Upper lobe of left lung (tissue), 6 donors: ENCODE data around the gene EIPR1. TPM values are rescaled to one million over a fixed set of nuclear protein-coding genes. Genes with fewer than 3 reads are reported as not detected.

Experiments
- ATAC-seq, 2 donors: fragments of 200-7000 bp; cut with Tn5 transposase; one replicate each; pipeline ENCODE4 v1.9.1; 2022; ENCODE audit warnings: mild to moderate bottlenecking in 2 of 2, moderate library complexity in 2 of 2; ENCODE audit not compliant: low FRiP score in 2 of 2
- DNase-seq, 2 donors: peaks; one replicate each; pipeline ENCODE4 v3.0.0-alpha.2; 2019 to 2020
- H3K27ac ChIP-seq, 4 donors: fragments of 200-600 bp; sonication (generic); one replicate each; pipeline ENCODE4 v1.5.1; 2016 to 2019
- H3K27me3 ChIP-seq, 4 donors: fragments of 200-600 bp; sonication (generic); one replicate each; pipeline ENCODE4 v1.5.1; 2017 to 2019
- H3K36me3 ChIP-seq, 4 donors: fragments of 200-600 bp; sonication (generic); one replicate each; pipeline ENCODE4 v1.5.1; 2016 to 2019
- H3K4me1 ChIP-seq, 4 donors: fragments of 200-600 bp; sonication (generic); one replicate each; pipeline ENCODE4 v1.5.1; 2018 to 2019
- H3K4me3 ChIP-seq, 4 donors: fragments of 200-600 bp; sonication (generic); one replicate each; pipeline ENCODE4 v1.5.1; 2017 to 2019; ENCODE audit warnings: mild to moderate bottlenecking in 2 of 4, moderate library complexity in 1 of 4
- H3K9me3 ChIP-seq, 4 donors: fragments of 200-600 bp; sonication (generic); one replicate each; pipeline ENCODE4 v1.5.1; 2018 to 2019
- EP300 ChIP-seq, 4 donors: sonication (generic); formaldehyde crosslinking; IDR thresholded peaks; one replicate each; pipeline ENCODE4 v1.5.1; 2017; ENCODE audit warnings: antibody characterized with exemption in 4 of 4, control low read depth in 2 of 4
- POLR2A ChIP-seq, 4 donors: fragments of 450-650 bp; IDR thresholded peaks; one replicate each; pipeline ENCODE4 v1.5.1; 2016 to 2017; ENCODE audit warnings: antibody characterized with exemption in 4 of 4, mild to moderate bottlenecking in 2 of 4
- POLR2AphosphoS5 ChIP-seq, 2 donors: sonication (generic); formaldehyde crosslinking; IDR thresholded peaks; one replicate each; pipeline ENCODE4 v1.5.1; 2017; ENCODE audit warnings: antibody characterized with exemption in 2 of 2
- WGBS, 2 donors: methylation state at CpG; one replicate each; pipeline ENCODE4 v1.1.5; 2017 to 2018; 5-methylcytosine and 5-hydroxymethylcytosine counted together
- total RNA-seq, 6 donors: library from RNA; depleted of rRNA in 4 of 6; stranded (reverse); fragments of >200 nt in 4 of 6; gene quantifications; one replicate each; pipeline versions ENCODE4 v1.1.0 to v1.2.1, GENCODE V29; 2016 to 2021
- TF ChIP-seq, protein P1 (sequence below), 6 experiments: fragments of 450-650 bp in 4 of 6; fragments of 200-600 bp in 2 of 6; sonication (generic) in 2 of 6; IDR thresholded peaks; one replicate each; pipeline ENCODE4 v1.5.1; 2016 to 2019; ENCODE audit warnings: antibody characterized with exemption in 6 of 6
- donor health status: DM: no; HTN: no; CAD: no; lungs with moderate emphysema.
- donor health status: DM: no; HTN: yes; CAD: no; lungs with severe emphysema.

EIPR1 gene
- total RNA-seq, 6 donors from 2014 or later: 17.6 to 39.8 (median 23.6) TPM

DNA sequence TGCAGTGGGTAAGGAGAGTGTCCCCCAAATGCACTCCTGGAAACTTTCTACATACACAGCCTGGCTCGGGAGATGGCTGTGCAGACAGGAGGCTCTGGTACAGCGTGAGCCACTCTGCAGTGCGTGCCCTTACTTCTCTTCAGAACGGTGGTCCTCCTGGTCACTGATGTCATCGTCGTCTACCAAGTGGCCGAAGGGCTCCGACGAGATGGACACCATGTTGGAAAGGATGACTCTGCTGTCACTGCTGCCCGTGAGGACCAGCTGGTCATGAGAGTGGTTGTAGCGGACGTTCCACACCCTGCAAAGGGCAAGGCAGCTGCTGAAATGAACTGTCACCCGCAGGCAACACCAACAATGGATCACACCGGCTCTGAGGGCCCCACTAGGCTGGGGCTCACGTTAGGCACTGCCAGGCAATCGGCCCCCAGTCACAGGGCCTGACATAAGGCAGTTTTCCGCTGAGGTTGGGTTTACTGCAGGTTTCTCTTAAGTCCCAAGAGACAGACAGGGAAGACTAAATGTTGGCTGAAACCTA lies 185.3 kb downstream of the EIPR1 start:
- WGBS, 2 donors: 97 to 100% methylated on average over 11 to 17 of the region's 17 CpGs
- peaks cover 3 to 52% (median 16%) of the 10 kb centered on the region in 4 donors for H3K36me3 ChIP-seq
- no peak for ATAC-seq

DNA sequence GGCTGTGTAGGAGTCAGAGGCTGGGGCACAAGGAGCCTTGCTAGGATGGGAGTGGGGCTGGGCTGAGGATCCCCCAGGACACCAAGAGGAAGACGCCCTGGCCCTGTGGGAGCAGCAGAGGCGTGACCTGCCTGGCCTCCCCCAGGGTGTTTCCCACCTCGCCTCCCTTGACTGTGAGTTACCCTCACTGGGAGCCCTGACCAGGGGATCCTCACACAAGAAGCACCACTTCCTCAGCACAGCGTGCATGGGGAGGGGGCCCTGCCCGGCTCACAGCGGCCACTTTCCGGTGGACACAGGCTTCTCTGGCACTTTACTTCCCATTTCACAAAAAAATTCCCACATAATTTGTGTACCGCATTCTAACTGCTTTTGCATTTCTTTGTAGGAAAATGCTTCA lies 187.7 kb downstream of the EIPR1 start:
- no peaks in the 10 kb centered on the region for H3K4me1 ChIP-seq
- H3K4me3 ChIP-seq: no peak overlapping the region
- no peaks in the 10 kb centered on the region for H3K9me3 ChIP-seq
- H3K27me3 ChIP-seq: no peaks in the 10 kb centered on the region
- peaks cover 3 to 45% (median 13%) of the 10 kb centered on the region in 4 donors for H3K36me3 ChIP-seq
- DNase-seq: no peak
- ATAC-seq: no peak
- WGBS, 2 donors: 94 to 96% methylated on average over 7 to 8 of the region's 8 CpGs
- TF ChIP-seq EP300 (IDR thresholded peaks at IDR 0.05): no peak
- TF ChIP-seq, protein P1, sequence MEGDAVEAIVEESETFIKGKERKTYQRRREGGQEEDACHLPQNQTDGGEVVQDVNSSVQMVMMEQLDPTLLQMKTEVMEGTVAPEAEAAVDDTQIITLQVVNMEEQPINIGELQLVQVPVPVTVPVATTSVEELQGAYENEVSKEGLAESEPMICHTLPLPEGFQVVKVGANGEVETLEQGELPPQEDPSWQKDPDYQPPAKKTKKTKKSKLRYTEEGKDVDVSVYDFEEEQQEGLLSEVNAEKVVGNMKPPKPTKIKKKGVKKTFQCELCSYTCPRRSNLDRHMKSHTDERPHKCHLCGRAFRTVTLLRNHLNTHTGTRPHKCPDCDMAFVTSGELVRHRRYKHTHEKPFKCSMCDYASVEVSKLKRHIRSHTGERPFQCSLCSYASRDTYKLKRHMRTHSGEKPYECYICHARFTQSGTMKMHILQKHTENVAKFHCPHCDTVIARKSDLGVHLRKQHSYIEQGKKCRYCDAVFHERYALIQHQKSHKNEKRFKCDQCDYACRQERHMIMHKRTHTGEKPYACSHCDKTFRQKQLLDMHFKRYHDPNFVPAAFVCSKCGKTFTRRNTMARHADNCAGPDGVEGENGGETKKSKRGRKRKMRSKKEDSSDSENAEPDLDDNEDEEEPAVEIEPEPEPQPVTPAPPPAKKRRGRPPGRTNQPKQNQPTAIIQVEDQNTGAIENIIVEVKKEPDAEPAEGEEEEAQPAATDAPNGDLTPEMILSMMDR (IDR thresholded peaks at IDR 0.05): no peak
- no peak for TF ChIP-seq POLR2AphosphoS5 (IDR thresholded peaks at IDR 0.05)
- TF ChIP-seq POLR2A (IDR thresholded peaks at IDR 0.05): no peak
- H3K27ac ChIP-seq: no peak overlapping the region

More for the DNA sequence above, 185.3 kb downstream of the EIPR1 start:
- no peaks in the 10 kb centered on the region for H3K27me3 ChIP-seq
- DNase-seq: no peak
- no peaks in the 10 kb centered on the region for H3K9me3 ChIP-seq
- peaks cover 0 to 3% (median 3%) of the 10 kb centered on the region in 4 donors for H3K4me1 ChIP-seq
- H3K27ac ChIP-seq: no peak overlapping the region
- no peak overlapping the region for H3K4me3 ChIP-seq
- TF ChIP-seq POLR2A (IDR thresholded peaks at IDR 0.05) (no peak), EP300 (IDR thresholded peaks at IDR 0.05) (no peak), POLR2AphosphoS5 (IDR thresholded peaks at IDR 0.05) (no peak)
- TF ChIP-seq, protein P1 (IDR thresholded peaks at IDR 0.05): no peak

DNA sequence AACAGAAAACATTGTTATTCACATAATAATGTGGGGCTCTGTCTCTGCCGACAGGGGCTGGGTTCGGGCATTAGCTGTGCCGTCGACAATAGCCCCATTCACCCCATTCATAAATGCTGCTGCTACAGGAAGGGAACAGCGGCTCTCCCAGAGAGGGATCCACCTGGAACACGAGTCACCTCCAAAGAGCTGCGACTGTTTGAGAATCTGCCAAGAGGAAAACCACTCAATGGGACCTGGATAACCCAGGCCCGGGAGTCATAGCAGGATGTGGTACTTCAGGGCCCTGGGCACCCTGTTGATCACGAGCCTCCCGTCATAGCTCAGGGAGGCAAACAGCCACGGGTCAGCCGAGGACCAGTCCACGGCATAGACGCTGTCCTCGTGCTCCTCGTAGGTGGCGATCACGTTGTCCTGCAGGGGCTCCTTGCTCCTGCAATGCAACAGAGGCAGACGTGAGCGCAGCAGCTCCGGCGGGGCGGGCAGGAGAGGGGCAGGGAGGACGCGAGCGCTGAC lies 188.5 kb downstream of the EIPR1 start:
- ATAC-seq (no peak), DNase-seq (no peak)

DNA sequence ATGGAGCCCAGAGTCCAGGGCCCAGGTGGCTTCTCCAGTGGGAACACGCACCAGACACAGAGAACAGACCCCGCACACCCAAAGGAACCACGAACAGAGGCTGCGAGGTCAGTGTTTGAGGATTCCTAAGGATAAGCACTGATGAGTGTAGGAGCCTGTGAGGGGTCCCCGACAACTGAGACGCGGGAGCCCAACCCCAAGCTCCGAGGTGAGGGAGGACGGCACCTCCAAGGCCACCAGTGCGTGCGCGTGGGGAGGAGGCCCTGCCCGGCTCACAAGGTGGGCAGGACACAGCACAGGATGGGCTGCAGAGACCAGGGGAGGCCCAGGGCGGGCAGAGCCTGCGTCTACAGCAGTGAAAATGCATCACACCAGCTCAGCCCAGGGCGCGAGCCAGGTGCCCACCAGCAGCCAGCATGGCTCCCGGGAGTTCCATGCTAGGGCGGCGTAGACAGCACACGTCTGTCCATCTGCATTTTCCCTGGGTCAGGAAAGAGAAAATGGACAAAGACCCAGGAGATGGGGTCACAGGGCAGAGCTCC lies 189.1 kb downstream of the EIPR1 start:
- ATAC-seq: peak; percentile 3 to 7
- 95% methylated on average over 9 to 21 of the region's 21 CpGs for WGBS, 2 donors
- DNase-seq: no peak
- Histone ChIP-seq H3K27me3 (no peaks in the 10 kb centered on the region), H3K27ac (no peak overlapping the region), H3K4me3 (no peak overlapping the region), H3K36me3 (peaks cover 0 to 39% (median 13%) of the 10 kb centered on the region in 4 donors), H3K9me3 (no peaks in the 10 kb centered on the region), H3K4me1 (no peaks in the 10 kb centered on the region)
- TF ChIP-seq POLR2AphosphoS5 (IDR thresholded peaks at IDR 0.05): no peak
- no peak for TF ChIP-seq EP300 (IDR thresholded peaks at IDR 0.05)
- no peak for TF ChIP-seq POLR2A (IDR thresholded peaks at IDR 0.05)
- TF ChIP-seq, protein P1 (IDR thresholded peaks at IDR 0.05): no peak

More for the DNA sequence above, 188.5 kb downstream of the EIPR1 start:
- TF ChIP-seq POLR2AphosphoS5 (IDR thresholded peaks at IDR 0.05): no peak
- TF ChIP-seq EP300 (IDR thresholded peaks at IDR 0.05): no peak
- no peak for TF ChIP-seq POLR2A (IDR thresholded peaks at IDR 0.05)
- TF ChIP-seq, protein P1 (IDR thresholded peaks at IDR 0.05): no peak
- Histone ChIP-seq H3K4me3 (no peak overlapping the region), H3K27me3 (no peaks in the 10 kb centered on the region), H3K36me3 (peaks cover 3 to 45% (median 13%) of the 10 kb centered on the region in 4 donors), H3K9me3 (no peaks in the 10 kb centered on the region), H3K4me1 (no peaks in the 10 kb centered on the region), H3K27ac (no peak overlapping the region)
- WGBS, 2 donors: 92% methylated on average over 10 to 26 of the region's 26 CpGs
